DMS 273 treated with DMSO at 0.1 percent for 48 hours (cell line): ENCODE measurements around the gene SMURF2.
A peak's percentile ranks its signal among the peaks of the same experiment; 100 is the strongest.
"Not testable (repeated sequence)": the region's sequence is repeated elsewhere in the genome, so short reads cannot be mapped to it uniquely, and the experiment has no call there.

ENCODE experiments used
- DNase-seq: peaks from one replicate; lab custom pipeline; 2025; lab: John Stamatoyannopoulos, UW

Gene SMURF2

DNA sequence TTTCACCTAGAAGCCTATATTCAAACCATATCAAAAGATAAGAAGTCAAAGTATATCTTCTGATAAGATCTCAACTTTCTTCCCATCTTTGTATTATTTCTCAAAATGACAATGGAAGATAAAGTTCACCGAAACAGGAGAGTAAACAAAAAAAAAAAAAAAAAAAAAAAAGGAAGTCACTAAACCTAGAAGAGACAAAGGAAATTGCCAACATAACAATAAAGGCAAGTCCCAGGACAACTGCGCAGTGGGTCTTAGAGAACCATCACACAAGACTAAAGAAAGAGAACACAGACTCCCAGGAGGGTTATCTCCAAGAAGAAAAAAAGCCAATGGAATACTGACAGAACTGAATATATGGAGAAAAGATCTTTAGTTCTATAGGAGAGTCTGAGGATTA, 65.7 kb downstream of the SMURF2 start:
- DNase-seq, result no peak

DNA sequence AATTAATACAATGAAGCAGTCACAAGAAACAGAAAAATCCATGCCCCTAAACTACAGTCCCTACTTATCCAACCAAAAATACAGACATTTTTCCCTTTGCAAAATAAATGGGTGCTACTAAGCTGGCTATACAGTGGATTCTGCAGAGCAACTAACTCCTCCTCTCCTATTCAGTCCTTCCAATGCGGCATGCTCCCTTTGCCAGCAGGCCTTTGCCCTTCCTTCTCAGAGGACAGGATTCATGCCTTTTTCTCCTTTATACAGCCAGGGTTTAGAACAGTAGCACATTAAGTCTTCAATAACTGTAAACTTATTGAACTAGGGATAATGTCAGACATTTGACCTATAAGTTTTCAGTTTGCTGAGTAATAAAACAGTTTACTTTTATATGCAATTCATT, 70.2 kb downstream of the SMURF2 start:
- DNase-seq, result no peak

DNA sequence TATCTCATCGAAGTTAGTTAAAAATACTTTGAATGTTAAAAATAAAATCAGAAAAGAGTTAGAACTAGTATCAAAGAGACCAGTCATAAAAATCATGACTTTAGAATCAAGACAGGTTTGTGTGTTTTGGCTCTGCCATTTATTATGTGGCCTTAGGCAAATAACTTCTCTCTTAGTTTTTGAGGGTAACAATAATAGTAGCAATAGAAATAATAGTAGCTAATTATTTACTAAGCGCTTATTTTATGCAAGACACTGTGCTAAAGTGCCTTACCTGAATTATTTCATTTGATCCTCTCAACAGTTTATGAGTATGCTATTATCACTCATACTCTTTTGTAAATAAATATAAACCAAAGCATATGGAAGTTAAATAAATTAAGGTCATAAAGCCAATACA, 77.0 kb downstream of the SMURF2 start:
- DNase-seq, result no peak

DNA sequence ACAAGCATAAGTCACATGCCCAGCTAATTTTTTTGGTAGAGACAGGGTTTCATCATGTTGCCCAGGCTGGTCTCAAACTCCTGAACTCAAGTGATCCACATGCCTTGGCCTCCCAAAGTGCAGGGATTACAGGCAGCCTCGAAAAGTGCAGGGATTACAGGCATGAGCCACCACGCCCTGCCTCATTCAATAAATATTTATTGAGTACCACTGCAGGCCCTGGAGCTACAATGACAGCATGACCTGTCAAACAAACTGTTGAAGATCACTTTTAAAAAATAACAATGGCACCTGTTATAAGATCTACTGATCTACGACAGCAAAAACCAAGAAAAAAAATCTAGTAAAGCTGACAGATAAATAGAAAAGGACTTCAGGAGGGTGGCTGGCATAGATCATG, 79.1 kb downstream of the SMURF2 start:
- DNase-seq, result no peak

DNA sequence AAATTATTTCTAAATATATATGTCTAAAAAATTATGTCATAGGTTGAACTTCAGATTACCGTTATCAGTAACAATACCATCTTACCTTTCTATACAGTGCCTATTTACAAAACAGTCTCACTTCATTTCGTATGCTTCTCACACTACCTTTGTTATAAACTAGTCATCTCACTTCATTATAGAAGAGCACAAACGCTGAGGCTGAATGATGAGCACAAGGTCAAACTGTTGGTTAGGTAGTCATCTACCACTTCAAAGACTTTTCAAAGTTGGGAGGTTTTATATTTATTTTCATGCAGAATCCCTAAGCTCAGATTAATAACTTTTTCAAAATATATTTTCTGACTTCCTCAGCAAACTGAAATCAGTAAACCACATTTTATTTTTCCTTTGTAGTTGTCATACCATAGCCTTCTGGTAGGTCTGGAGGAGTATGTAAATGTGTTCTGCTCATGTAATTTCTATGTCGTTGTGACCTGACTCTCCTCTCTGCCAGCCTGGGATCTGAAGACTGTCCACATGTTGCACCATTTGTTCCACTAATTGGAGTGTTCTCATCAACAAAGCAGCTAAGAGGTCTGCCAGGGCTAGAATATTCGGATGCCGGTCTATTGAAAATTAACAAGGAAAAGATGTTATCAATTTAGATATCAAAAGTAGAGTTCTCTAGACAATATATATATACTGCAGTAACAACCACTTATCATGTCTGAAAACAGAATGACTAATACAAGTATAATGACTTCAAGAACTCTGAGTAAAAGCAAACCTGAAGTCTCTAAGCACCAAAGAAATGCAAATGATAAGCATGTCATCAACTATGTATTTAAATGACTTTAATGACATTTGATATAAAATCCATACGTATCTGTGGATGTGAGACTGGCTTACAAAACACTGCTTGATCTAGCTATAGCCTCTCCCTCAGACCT, 81.5 kb downstream of the SMURF2 start:
- DNase-seq, result peak; percentile 76

DNA sequence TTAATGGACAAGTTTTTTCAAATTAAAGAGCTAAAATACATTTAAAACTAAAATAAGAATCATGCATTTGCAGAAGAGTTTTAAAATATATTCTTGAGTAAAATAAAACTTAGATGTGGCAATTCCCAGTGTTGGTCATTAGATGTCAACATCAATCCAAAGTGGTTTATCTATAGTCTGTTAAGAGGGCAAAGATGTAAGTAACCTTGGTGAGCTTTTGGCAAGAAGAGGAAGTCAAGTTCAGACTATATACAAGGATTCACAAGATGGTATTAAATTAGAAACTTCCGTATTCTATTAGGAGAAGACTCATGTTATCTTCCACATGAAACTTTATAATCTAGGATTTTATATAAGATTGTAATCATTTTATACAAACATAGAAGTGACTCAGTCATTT, 82.2 kb downstream of the SMURF2 start:
- DNase-seq, result no peak

DNA sequence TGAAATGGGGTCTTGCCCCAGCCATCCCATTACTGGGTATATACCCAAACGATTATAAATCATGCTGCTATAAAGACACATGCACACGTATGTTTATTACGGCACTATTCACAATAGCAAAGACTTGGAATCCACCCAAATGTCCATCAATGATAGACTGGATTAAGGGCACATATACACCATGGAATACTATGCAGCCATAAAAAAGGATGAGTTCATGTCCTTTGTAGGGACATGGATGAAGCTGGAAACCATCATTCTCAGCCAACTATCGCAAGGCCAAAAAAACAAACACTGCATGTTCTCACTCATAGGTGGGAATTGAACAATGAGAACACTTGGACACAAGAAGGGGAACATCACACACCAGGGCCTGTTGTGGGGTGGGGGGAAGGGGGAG, 85.1 kb downstream of the SMURF2 start:
- not testable (repeated sequence) for DNase-seq

DNA sequence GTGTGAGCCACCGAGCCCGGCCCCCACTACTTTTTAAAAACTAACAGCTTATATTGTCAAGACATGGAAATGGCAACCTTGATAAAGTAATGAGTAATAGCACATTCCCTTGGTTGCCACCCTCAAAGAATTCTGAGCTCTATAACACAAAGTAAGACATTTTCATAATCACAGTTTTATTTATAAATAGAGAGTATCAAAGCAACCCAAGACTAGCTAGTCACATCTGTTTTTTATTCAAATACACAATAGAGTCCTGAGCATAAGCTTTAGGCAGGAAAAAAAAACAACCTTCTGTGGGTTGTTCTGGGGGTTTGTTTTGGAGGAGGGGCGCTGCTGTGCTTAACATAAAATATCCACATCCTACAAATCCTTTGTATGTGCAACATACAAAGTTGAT, 86.7 kb downstream of the SMURF2 start:
- DNase-seq, result no peak

DNA sequence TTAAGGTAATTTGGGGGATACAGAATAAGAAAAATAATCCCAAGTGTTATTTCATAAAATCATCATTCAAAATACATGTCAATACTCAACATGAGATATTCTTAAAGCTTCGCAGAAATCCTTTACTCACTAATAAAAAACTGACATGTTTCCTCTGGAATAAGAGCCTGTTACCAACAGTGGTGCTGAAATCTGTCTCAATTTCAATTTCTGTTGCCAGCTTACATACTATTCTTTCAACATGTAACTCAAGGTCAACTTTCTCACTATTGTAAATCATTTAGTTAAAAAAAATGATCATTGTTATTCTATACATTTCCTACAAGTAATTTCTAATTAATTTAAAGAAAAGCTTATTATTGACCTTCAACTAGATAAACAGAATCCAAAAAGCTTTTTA, 87.5 kb downstream of the SMURF2 start:
- DNase-seq, result no peak

DNA sequence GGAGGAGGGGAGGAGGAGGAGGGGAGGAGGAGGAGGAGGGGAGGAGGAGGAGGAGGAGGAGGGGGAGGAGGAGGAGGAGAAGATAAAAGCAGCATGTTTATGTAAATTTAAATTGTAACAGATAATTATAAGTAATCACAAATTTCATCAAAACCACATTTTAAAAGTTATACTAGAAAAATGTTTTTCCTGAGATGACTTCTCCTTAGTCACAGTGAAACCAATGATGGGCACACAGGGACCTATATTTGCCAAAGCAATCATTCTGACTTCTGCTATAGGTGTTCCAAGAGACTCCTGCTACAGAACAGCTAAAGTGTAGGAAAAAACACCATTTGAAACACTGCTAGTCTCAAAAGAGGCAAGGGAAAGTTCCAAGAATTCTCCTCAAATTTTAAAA, 88.9 kb downstream of the SMURF2 start:
- DNase-seq, result no peak

DNA sequence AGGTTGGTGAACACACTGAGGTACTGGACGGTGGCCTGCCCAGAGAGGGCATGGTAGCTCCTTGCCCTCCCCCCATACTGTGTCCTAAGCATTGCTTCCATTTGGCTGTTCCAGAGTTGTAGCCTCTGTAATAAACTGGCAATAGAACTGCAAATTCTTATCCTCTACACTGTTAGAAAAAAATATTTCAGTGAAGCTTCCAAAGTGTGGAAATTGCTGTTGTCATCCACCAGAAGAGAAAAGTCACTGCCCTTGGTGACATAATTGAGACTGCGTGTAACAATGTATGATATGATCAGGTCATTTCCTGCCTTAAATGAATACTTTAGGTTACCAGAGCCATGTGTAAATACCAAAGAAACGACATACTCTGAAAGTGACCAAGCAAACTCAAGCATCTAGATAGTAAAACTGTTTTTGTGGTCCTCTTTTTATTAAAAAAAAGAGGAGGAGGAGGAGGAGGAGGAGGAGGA, 89.4 kb downstream of the SMURF2 start:
- DNase-seq, result no peak

DNA sequence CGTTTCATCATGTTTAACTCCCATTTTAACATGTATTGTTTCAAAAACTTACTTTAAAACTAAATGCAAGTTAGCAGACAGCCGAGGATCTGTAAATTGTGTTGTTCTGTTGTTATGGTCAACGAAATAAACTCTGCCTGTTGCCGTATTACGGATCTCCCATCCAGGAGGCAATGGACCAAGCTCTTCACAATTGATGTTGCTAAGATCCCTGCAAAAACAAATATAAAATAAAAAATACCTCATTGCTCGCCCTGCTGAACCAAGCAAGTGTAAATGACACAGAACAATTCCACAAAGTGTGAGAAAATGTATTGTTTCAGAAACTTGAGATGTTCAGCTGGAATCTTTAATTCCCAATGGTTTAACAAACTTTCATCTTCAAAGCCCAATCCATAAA, 90.4 kb downstream of the SMURF2 start:
- no peak for DNase-seq

DNA sequence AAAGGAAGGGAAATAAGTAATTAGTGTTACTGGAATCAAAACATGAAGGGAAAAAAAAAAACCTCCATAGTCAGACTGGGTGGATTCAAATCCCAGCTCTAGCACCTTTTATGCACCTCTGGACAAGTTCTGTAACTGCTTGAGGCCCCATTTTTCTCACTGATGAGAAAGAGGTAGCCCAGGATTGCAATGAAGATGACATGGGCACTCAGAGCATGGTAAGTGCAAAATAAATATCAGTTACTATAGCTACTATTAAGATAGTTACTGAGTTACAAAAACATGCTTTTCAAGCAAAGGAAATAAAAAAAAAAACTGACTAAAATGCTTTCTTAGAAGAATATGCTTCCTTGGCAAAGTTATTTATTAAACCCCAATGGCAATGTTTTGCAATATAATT, 96.5 kb downstream of the SMURF2 start:
- DNase-seq, result no peak

DNA sequence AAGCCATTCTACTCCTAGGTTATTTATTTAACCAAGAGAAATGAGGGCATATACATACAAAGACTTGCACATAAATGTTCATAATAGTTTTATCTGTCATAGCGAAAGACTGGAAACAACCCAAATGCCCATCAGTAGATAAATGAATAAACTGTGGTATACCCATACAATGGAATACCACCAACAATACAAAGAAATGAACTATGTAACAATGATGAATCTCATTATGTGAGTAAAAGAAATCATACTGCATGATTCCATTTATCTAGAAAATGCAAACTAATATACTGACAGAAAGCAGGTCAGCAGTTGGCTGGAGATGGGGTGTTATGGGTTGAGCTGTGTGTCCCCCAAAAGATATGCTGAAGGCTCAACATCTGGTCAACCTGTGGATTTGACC, 98.0 kb downstream of the SMURF2 start:
- no peak for DNase-seq

DNA sequence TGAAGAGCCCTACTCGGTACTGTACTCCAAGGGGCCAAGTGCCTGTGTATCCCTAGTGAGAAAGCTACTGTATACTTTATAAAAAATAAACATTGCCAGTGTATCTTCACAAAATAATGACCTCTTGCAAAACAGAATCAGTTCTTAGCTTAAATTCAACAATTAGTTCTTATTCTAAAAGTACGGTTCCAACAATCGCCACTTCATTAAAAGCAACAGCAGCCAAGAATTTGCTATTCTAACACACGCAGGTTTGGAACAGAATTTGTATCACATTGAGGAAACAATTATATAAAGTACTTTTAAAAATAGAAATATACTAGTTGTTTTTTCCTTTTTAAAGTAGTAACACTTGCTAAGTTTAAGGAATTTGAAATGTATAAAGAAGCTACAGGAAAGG, 106.8 kb downstream of the SMURF2 start:
- DNase-seq, result no peak

DNA sequence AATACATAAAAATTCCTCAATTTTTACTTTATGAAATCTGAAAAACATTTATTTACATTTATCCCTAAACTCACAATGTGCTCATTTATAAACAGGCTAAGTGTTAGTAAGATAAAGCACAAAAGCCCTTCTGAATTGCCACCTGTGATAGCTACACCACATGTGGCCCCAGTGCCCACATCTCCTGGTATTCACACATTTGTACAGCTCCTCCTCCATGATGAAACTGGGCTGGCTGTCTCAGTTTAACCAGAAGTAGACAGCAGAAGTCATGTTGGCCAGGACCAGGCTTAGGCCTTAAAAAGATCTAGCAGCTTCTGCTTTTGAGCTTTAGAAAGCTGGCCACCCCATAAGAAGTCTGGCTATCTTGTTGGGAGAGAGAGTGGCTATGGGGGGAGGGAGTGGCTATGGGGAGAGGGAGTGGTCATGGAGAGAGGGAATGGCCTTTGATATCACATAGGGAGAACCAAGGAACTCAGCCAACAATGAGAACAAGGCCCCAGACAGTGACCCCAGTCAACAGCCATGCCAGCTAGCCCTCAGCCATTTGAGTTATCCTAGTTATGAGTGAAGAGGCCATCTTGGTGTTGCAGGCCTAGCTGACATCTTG, 108.0 kb downstream of the SMURF2 start:
- no peak for DNase-seq

DNA sequence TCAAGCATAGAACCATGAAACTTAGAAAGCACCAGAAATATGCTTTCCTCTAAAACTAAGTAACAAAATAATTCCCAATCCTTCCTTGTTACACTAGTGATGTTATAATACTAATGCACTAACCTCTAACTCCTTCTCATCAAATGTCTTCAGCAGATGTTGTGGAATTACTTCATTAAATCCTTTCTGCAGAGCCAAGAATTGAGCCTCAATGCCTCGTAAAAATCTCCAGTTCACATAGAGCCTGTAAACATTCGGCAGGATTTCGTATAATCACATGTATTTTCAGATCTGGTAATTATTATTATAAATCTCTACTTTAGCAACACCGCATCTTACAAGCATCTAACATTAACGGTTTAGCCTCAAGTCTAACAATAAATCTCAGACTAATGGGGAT, 110.6 kb downstream of the SMURF2 start:
- DNase-seq, result no peak

DNA sequence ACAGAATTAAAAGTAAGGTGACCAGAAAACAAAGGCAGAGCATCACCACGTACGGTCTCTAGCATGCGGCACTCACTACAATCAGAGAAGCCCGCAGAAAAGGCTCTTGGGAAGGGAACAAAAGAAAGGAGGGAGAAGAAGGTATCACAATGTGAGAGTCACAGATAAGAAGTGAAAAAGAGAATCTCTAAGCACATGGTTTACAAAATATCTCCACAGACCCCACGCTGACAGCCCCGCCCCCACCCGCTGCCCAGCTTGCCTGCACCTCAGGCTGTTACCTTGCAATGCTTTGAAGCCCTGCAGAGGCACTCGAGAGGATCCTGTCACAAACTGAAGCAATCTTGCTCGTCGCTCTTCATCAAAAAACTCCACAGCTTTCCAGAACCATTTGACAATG, 114.8 kb downstream of the SMURF2 start:
- DNase-seq, result no peak

DNA sequence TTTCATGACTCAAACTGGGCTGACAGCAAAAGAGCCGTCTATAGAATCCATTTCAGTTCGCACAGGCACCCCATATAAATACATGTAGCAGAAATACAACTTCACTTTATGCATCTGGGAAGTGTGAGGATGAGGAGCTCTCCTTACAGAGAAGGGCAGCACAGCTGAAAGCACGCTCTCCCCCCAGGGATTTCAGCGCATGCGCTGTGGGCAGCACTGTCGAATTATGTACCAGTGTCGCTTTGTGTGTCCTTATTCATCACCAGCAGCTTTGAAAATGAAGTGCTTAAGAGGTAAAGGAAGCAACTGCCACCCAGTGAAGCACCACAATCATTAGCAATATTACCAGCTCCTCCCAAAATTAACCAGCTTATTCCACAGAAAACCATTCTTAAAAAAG, 115.4 kb downstream of the SMURF2 start:
- DNase-seq, result no peak

DNA sequence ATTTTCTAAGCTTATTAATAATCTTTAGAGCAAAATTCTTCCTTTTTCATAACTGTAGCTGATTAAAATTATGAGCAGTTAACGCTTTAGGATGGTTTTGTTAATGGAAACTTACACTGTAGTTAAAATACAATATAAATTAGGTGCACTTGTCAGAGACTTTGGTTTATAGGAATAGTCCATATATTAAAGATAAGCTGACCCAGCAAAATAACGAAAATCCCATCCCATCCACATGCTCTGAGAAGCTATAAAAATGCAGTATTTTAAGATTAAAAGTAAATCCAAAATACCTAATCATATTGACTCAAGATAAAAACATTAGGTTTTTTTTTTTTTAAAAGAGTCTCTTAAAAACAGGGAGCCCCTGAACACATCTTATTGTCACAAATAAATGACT, 117.4 kb downstream of the SMURF2 start:
- DNase-seq, result no peak

DNA sequence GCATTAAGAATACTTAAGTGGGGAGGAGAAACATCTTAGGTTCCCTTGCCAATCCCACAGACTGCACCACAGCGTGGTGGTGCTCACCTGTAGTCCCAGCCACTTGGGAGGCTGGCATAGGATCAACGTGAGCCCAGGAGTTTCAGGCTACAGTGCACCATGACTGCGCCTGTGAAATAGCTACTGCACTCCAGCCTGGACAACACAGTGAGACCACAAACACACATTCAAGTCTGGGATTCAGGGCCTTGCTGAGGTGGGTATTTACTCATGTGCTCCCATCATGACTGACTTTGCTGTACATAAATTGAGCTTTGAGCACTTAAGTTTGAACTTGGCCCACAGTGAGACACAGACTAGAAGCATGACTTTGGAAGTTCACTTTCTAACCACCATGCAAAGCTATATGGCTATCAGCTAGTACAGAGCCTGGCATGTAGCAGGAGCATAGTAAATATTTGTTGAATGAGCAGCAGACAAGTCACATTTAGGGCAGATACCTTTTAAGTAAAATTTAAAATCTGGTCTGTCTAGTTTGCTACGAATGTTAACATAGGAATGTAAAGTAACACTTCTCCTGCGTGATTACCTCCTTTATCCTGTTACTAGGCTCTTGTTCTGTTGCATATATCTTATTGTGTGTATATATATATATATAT, 121.9 kb downstream of the SMURF2 start:
- DNase-seq, result no peak

DNA sequence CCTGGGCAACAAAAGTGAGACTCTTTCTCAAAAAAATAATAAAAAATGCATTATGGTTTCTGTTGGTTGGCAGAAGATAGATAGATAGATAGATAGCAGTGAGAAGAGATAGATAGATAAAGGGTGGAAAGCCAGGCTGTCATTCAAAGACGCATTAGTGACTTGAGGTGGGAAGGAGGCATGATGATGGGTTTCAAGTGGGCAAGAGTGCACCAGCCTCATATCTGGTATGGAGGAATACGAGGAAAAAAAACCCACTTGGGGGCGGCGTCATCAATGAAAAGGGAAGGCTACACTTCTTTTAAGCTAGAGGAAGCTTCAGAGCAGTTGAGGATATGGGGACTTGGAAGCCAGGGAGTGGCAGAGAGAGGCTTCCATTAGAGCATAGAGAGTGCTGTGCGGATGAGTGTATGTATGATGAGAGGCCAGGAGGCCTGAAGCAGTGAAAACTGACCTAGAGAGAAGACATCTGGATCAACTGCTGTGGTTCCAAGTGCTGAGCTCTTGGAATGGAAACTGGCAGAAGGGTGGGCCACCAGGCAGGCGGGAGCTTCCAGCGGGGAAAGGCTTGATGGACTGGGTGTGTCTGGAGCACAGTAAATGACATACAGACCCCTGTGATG, 123.5 kb downstream of the SMURF2 start:
- DNase-seq, result no peak

DNA sequence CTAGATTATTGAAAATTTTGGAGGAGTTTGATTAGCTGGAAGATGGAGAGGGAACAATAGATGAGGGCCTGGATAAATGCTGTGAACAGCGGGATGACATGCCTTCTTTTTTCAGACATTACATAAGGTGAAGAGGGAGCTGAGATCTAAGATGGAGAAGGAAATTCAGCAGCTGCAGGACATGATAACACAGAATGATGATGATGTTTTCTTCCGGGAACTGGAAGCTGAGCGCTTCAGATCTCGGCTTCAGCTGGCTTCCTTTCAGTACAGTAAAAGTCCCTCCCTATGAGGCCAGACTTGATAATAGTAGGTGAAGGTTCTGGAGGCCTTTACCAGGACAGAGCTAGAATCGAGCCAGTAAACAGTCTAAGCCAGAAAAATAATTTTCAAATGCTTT, 124.6 kb downstream of the SMURF2 start:
- DNase-seq, result no peak
